ENCODE results near the gene RAD51B. TPM values are rescaled to one million over a fixed set of nuclear protein-coding genes. Genes with fewer than 3 reads are reported as not detected.

The RAD51B gene
- total and polyA plus RNA-seq, 8 donors = 10.8 to 18.3 (median 14.1) TPM

GRCh38 chr14:68372368-68372767 lies 552.8 kb downstream of the RAD51B start:
- no peak for TF ChIP-seq CTCF (IDR thresholded peaks at IDR 0.05)
- ATAC-seq = no peak
- DNase-seq = no peak
- peaks cover 4 to 41% of the 10 kb centered on the region in 2 donors for H3K4me1 ChIP-seq
- intact Hi-C loops (cut with DNase I) = no loop called here
- no peaks in the 10 kb centered on the region for H3K27me3 ChIP-seq
- H3K9me3 ChIP-seq = no peaks in the 10 kb centered on the region
- no peaks in the 10 kb centered on the region for H3K36me3 ChIP-seq
- H3K4me3 ChIP-seq = no peak overlapping the region
- no peak overlapping the region for H3K27ac ChIP-seq

- H3K4me1 ChIP-seq = peaks cover 4 to 42% of the 10 kb centered on the region in 2 donors
- ATAC-seq (no peak), DNase-seq (no peak)
- H3K4me3 ChIP-seq = no peak overlapping the region
- no peaks in the 10 kb centered on the region for H3K9me3 ChIP-seq
- no peaks in the 10 kb centered on the region for H3K27me3 ChIP-seq
- TF ChIP-seq CTCF (IDR thresholded peaks at IDR 0.05) = no peak
- no peaks in the 10 kb centered on the region for H3K36me3 ChIP-seq
- no peak overlapping the region for H3K27ac ChIP-seq
- intact Hi-C loops (cut with DNase I) = no loop called here
Observed at GRCh38 chr14:68373124-68373646, 553.6 kb downstream of the RAD51B start.

GRCh38 chr14:68373847-68374444 lies 554.4 kb downstream of the RAD51B start:
- Histone ChIP-seq H3K4me3 (no peak overlapping the region), H3K9me3 (no peaks in the 10 kb centered on the region), H3K4me1 (peaks cover 4 to 49% of the 10 kb centered on the region in 2 donors), H3K27me3 (no peaks in the 10 kb centered on the region), H3K27ac (peak overlapping the region; percentile 9 to 48), H3K36me3 (no peaks in the 10 kb centered on the region)
- no peak for TF ChIP-seq CTCF (IDR thresholded peaks at IDR 0.05)
- peak; percentile 21 for ATAC-seq
- intact Hi-C loops (cut with DNase I) = no loop called here
- no peak for DNase-seq

GRCh38 chr14:68374682-68375081 lies 555.1 kb downstream of the RAD51B start:
- H3K36me3 ChIP-seq = no peaks in the 10 kb centered on the region
- ATAC-seq = peak; percentile 14

More at GRCh38 chr14:68374682-68375081, 555.1 kb downstream of the RAD51B start:
- no peak overlapping the region for H3K4me3 ChIP-seq
- H3K27ac ChIP-seq = peak overlapping the region in 1 of 2 donors; percentile 9
- DNase-seq = no peak
- intact Hi-C loops (cut with DNase I) = no loop called here
- no peaks in the 10 kb centered on the region for H3K27me3 ChIP-seq
- peaks cover 6 to 52% of the 10 kb centered on the region in 2 donors for H3K4me1 ChIP-seq
- no peaks in the 10 kb centered on the region for H3K9me3 ChIP-seq
- TF ChIP-seq CTCF (IDR thresholded peaks at IDR 0.05) = no peak

All from left lung (tissue), 10 donors.